LNCaP clone FGC (cell line): ENCODE data around the gene RABEPK.
"Not testable (repeated sequence)": the region's sequence is repeated elsewhere in the genome, so short reads cannot be mapped to it uniquely, and the experiment has no call there.

Experiments
- DNase-seq: peaks from one replicate; pipeline ENCODE4 v3.0.0-alpha.2; 2011; ENCODE audit warnings: low read depth
- H3K4me3 ChIP-seq: 2 replicates; pipeline ENCODE4 v1.5.1; 2011; ENCODE audit warnings: mild to moderate bottlenecking, low read depth, low read length, control low read depth
- CTCF ChIP-seq: IDR thresholded peaks from 2 replicates; pipeline ENCODE4 v1.5.1; 2012; ENCODE audit warnings: mild to moderate bottlenecking; ENCODE audit not compliant: control insufficient read depth, insufficient read depth; ENCODE audit errors: extremely low read depth

The RABEPK gene

GRCh38 chr9:125183054-125183453 lies 17.3 kb upstream of the RABEPK start:
- no peak overlapping the region for H3K4me3 ChIP-seq
- no peak for TF ChIP-seq CTCF
- no peak for DNase-seq

GRCh38 chr9:125183561-125183960 lies 16.8 kb upstream of the RABEPK start:
- TF ChIP-seq CTCF, result no peak
- no peak for DNase-seq
- H3K4me3 ChIP-seq, result no peak overlapping the region

- no peak for TF ChIP-seq CTCF
- peak overlapping the region; percentile 100 for H3K4me3 ChIP-seq
Measured at GRCh38 chr9:125189011-125189360, 11.4 kb upstream of the RABEPK start.

GRCh38 chr9:125189361-125190289 lies 10.7 kb upstream of the RABEPK start, which contains the start of gene PPP6C:
PPP6C (minus strand) TSS chr9:125189803; CDS start chr9:125189718, 85 bp downstream.
- DNase-seq, result peak; percentile 58
- H3K4me3 ChIP-seq, result peak within 1 kb of the TSS; percentile 100
- TF ChIP-seq CTCF, result peak; percentile 66

More at GRCh38 chr9:125189011-125189360, 11.4 kb upstream of the RABEPK start:
- DNase-seq, result no peak

GRCh38 chr9:125190361-125190801 lies 10.0 kb upstream of the RABEPK start:
- TF ChIP-seq CTCF, result no peak
- no peak for DNase-seq
- H3K4me3 ChIP-seq, result peak overlapping the region; percentile 100

- DNase-seq, result not testable (repeated sequence)
Measured at GRCh38 chr9:125194466-125194865, 5.9 kb upstream of the RABEPK start.

GRCh38 chr9:125195591-125195990 lies 4.8 kb upstream of the RABEPK start:
- H3K4me3 ChIP-seq, DNase-seq: not testable (repeated sequence)

More at GRCh38 chr9:125194466-125194865, 5.9 kb upstream of the RABEPK start:
- H3K4me3 ChIP-seq, result not testable (repeated sequence)
